IPS-11a (cell line): ENCODE measurements around the gene SNF8.

ENCODE experiments used
- H3K4me3 ChIP-seq: one replicate; pipeline ENCODE4 v1.5.1; 2013; ENCODE audit warnings: low read depth, low read length, control low read depth

The SNF8 gene

GRCh38 chr17:48893646-48894508 is 50.8 kb downstream of the SNF8 start:
- peak overlapping the region; percentile 93 for H3K4me3 ChIP-seq

GRCh38 chr17:48892940-48893645 is 51.5 kb downstream of the SNF8 start:
- peak overlapping the region; percentile 93 for H3K4me3 ChIP-seq

- H3K4me3 ChIP-seq, result no peak overlapping the region
Observed at GRCh38 chr17:48890086-48890485, 54.6 kb downstream of the SNF8 start.

- H3K4me3 ChIP-seq, result no peak overlapping the region
Observed at GRCh38 chr17:48883171-48883570, 61.5 kb downstream of the SNF8 start.

GRCh38 chr17:48882272-48882671 is 62.4 kb downstream of the SNF8 start:
- no peak overlapping the region for H3K4me3 ChIP-seq
